ENCODE results near the gene PROK2.

PROK2 gene

GRCh38 chr3:71786551-71786950 is 1.6 kb upstream of the PROK2 start:
- DNase-seq (ENCODE audit: low spot score) = no peak

GRCh38 chr3:71786217-71786549 is 1.2 kb upstream of the PROK2 start:
- no peak for DNase-seq (ENCODE audit: low spot score)

- no peak for DNase-seq (ENCODE audit: low spot score)
Measured at GRCh38 chr3:71785532-71786216, 726 bp upstream of the PROK2 start.

GRCh38 chr3:71784201-71784913 is 591 bp downstream of the PROK2 start:
- DNase-seq (ENCODE audit: low spot score) = no peak

GRCh38 chr3:71783152-71783551 is 1.8 kb downstream of the PROK2 start:
- no peak for DNase-seq (ENCODE audit: low spot score)

- no peak for DNase-seq (ENCODE audit: low spot score)
Measured at GRCh38 chr3:71780430-71780829, 4.5 kb downstream of the PROK2 start.

- DNase-seq (ENCODE audit: low spot score) = no peak
Measured at GRCh38 chr3:71779674-71780377, 5.1 kb downstream of the PROK2 start.

- no peak for DNase-seq (ENCODE audit: low spot score)
Measured at GRCh38 chr3:71778353-71778752, 6.6 kb downstream of the PROK2 start.

GRCh38 chr3:71776538-71776937 is 8.4 kb downstream of the PROK2 start:
- no peak for DNase-seq (ENCODE audit: low spot score)

GRCh38 chr3:71771884-71772283 is 13.1 kb downstream of the PROK2 start:
- no peak for DNase-seq (ENCODE audit: low spot score)

GRCh38 chr3:71771126-71771525 is 13.8 kb downstream of the PROK2 start:
- DNase-seq (ENCODE audit: low spot score) = no peak

- DNase-seq (ENCODE audit: low spot score) = no peak
Measured at GRCh38 chr3:71763426-71763825, 21.5 kb downstream of the PROK2 start.

- no peak for DNase-seq (ENCODE audit: low spot score)
Measured at GRCh38 chr3:71760140-71760539, 24.8 kb downstream of the PROK2 start.

GRCh38 chr3:71759401-71759800 is 25.5 kb downstream of the PROK2 start:
- DNase-seq (ENCODE audit: low spot score) = no peak

GRCh38 chr3:71758091-71758490 is 26.9 kb downstream of the PROK2 start:
- DNase-seq (ENCODE audit: low spot score) = no peak

- DNase-seq (ENCODE audit: low spot score) = no peak
Measured at GRCh38 chr3:71754610-71755253, 30.2 kb downstream of the PROK2 start.

GRCh38 chr3:71753701-71754609 is 31.0 kb downstream of the PROK2 start, which contains the start of gene GPR27:
TSS of gene GPR27 (plus strand) at chr3:71753855. CDS start at chr3:71754050, 195 bp downstream.
- DNase-seq (ENCODE audit: low spot score) = no peak

GRCh38 chr3:71752831-71753700 is 31.9 kb downstream of the PROK2 start:
- no peak for DNase-seq (ENCODE audit: low spot score)

- DNase-seq (ENCODE audit: low spot score) = no peak
Measured at GRCh38 chr3:71751602-71752001, 33.3 kb downstream of the PROK2 start.

GRCh38 chr3:71744738-71745137 is 40.2 kb downstream of the PROK2 start:
- DNase-seq (ENCODE audit: low spot score) = no peak

GRCh38 chr3:71742621-71743020 is 42.3 kb downstream of the PROK2 start:
- DNase-seq (ENCODE audit: low spot score) = no peak
